B cell (primary cell): ENCODE measurements around the gene LMAN2.

Source experiments
- EZH2 ChIP-seq: IDR thresholded peaks from 2 replicates; pipeline ENCODE4 v1.6.1; 2012; ENCODE audit warnings: borderline replicate concordance, low read depth, mild to moderate bottlenecking, moderate library complexity, low read length; ENCODE audit not compliant: insufficient read depth, poor library complexity, severe bottlenecking
- TF ChIP-seq, protein P1 (sequence below): fragments of 200-600 bp; IDR thresholded peaks from one replicate; pipeline ENCODE4 v1.8.0; 2022; ENCODE audit warnings: antibody characterized with exemption, mild to moderate bottlenecking

DNA sequence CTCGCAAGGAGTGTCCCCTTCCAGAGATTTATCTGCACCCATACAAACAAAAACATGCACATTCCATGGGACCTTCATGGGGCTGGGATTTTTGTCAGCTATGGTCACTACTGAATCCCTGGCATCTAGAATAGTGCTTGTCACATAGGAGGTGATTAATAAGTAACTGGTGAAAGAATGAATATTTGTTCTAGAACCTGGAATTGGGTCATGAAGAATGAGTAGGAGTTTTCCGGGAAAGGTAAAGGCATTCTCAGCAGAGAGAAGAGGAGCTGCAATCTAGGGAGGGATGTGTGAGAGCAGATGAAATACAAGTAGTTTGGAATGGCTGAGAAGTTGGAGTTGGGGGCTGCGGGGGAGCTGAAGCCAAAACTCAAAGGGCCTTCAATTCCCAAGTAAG lies 2.8 kb upstream of the LMAN2 start:
- TF ChIP-seq, protein P1, sequence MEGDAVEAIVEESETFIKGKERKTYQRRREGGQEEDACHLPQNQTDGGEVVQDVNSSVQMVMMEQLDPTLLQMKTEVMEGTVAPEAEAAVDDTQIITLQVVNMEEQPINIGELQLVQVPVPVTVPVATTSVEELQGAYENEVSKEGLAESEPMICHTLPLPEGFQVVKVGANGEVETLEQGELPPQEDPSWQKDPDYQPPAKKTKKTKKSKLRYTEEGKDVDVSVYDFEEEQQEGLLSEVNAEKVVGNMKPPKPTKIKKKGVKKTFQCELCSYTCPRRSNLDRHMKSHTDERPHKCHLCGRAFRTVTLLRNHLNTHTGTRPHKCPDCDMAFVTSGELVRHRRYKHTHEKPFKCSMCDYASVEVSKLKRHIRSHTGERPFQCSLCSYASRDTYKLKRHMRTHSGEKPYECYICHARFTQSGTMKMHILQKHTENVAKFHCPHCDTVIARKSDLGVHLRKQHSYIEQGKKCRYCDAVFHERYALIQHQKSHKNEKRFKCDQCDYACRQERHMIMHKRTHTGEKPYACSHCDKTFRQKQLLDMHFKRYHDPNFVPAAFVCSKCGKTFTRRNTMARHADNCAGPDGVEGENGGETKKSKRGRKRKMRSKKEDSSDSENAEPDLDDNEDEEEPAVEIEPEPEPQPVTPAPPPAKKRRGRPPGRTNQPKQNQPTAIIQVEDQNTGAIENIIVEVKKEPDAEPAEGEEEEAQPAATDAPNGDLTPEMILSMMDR: no peak
- TF ChIP-seq EZH2: no peak
